Activated CD8-positive, alpha-beta memory T cell treated with anti-CD3 and anti-CD28 coated beads, Interleukin-2, amount 50 U/mL, for 1 hour (primary cell): Measurements from ENCODE around the gene DUSP1.

Experiments used
- DNase-seq: peaks from one replicate; pipeline ENCODE4 v3.0.0-alpha.2; 2020; ENCODE audit errors: extremely low read depth

Gene DUSP1

GRCh38 chr5:172762214-172763119 is 8.5 kb downstream of the DUSP1 start:
- no peak for DNase-seq

GRCh38 chr5:172760959-172761358 is 10.0 kb downstream of the DUSP1 start:
- DNase-seq: no peak

- no peak for DNase-seq
These were observed 10.9 kb downstream of the DUSP1 start for GRCh38 chr5:172760136-172760535.

GRCh38 chr5:172758834-172759149 is 12.2 kb downstream of the DUSP1 start:
- no peak for DNase-seq

GRCh38 chr5:172758077-172758833 is 12.7 kb downstream of the DUSP1 start:
- DNase-seq: no peak

GRCh38 chr5:172757394-172758010 is 13.5 kb downstream of the DUSP1 start:
- DNase-seq: no peak

- no peak for DNase-seq
These were observed 14.1 kb downstream of the DUSP1 start for GRCh38 chr5:172756764-172757393.

GRCh38 chr5:172754596-172755356 is 16.2 kb downstream of the DUSP1 start:
- no peak for DNase-seq

GRCh38 chr5:172753101-172753500 is 17.9 kb downstream of the DUSP1 start:
- DNase-seq: no peak

GRCh38 chr5:172751761-172752510 is 19.1 kb downstream of the DUSP1 start:
- no peak for DNase-seq

- no peak for DNase-seq
These were observed 20.9 kb downstream of the DUSP1 start for GRCh38 chr5:172749881-172750633.

GRCh38 chr5:172749076-172749475 is 21.9 kb downstream of the DUSP1 start:
- DNase-seq: no peak

- DNase-seq: no peak
These were observed 22.6 kb downstream of the DUSP1 start for GRCh38 chr5:172748341-172748843.

GRCh38 chr5:172747471-172747870 is 23.5 kb downstream of the DUSP1 start:
- DNase-seq: no peak

- DNase-seq: no peak
These were observed 24.3 kb downstream of the DUSP1 start for GRCh38 chr5:172746725-172747124.

GRCh38 chr5:172745838-172746237 is 25.2 kb downstream of the DUSP1 start:
- DNase-seq: no peak

- DNase-seq: no peak
These were observed 25.6 kb downstream of the DUSP1 start for GRCh38 chr5:172745406-172745805.

GRCh38 chr5:172744123-172745104 is 26.6 kb downstream of the DUSP1 start:
- no peak for DNase-seq
